ENCODE data around the gene PBXIP1.

PBXIP1 gene

DNA sequence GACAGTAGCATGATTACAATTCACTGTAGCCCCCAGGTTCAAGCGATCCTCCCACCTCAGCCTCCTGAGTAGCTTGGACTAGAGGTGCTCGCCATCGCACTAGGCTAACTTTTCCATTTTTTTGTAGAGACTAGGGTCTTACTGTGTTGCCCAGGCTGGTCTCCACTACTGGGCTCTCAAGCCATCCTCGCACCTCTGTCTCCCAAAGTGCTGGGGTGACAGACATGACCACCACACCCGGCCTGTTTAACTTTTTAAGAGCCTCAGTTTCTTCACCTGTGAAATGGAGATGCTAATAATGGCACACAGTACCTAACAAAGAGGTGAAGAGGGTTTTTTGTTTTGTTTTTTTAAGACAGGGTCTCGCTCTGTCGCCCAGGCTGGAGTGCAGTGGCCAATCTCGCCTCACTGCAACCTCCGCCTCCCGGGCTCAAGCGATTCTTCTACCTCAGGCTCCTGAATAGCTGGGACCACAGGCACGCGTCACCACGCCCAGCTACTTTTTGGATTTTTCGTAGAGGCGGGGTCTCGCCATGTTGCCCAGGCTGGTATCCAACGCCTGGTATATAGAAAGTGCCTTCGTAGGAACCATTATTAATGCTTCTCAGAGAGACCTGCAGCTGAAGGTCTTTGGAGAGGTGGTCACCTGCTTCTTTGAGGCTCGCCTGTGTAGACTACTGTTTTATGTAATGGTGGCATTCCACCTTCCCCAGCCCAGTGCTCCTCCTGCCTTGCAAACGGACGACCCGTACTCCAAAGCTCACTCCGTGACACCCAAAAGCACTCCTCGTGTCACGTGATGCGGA is 19.9 kb downstream of the PBXIP1 start:
- no peaks in the 10 kb centered on the region for H3K36me3 ChIP-seq (ENCODE audit: insufficient read depth, low read length)
- peak overlapping the region; percentile 99 for H3K27ac ChIP-seq
- H3K9me3 ChIP-seq (ENCODE audit: low read depth, low read length): no peaks in the 10 kb centered on the region
- H3K9ac ChIP-seq (ENCODE audit: insufficient read length): peak overlapping the region; percentile 99
- no peak for TF ChIP-seq FOXP2 (optimal IDR thresholded peaks at IDR 0.05; ENCODE audit: control extremely low read depth, extremely low read length, insufficient read depth)
- no peak for TF ChIP-seq POLR2AphosphoS5 (IDR thresholded peaks at IDR 0.05; ENCODE audit: borderline replicate concordance, low read depth, low read length)
- peak overlapping the region; percentile 98 for H3K4me3 ChIP-seq
- DNase-seq (ENCODE audit: low read depth, low spot score): no peak

DNA sequence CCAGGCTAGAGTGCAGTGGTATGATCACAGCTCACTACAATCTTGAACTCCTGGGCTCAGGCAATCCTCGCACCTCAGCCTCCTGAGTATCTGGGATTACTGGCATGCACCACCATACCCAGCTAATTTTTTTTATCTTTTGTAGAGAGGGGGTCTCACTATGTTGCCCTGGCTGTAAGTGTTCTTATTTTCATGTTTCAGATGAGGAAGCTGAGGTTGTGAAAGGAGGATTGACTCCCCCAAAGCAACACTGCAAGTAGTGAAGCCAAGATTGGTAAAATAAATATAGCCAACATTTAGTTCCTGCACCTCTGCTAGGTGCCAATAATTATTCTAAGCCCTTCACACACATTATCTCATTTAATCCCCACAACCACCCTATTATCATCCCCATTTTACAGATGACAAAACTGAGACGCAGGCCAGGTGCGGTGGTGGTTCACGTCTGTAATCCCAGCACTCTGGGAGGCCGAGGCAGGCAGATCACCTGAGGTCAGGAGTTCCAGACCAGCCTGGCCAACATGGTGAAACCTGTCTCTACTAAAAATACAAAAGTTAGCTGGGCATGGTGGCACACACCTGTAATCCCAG is 21.4 kb downstream of the PBXIP1 start:
- Histone ChIP-seq H3K9me3 (ENCODE audit: low read depth, low read length) (no peaks in the 10 kb centered on the region), H3K4me3 (no peak overlapping the region), H3K36me3 (ENCODE audit: insufficient read depth, low read length) (no peaks in the 10 kb centered on the region), H3K9ac (ENCODE audit: insufficient read length) (no peak overlapping the region), H3K27ac (no peak overlapping the region)
- no peak for DNase-seq (ENCODE audit: low read depth, low spot score)
- no peak for TF ChIP-seq POLR2AphosphoS5 (IDR thresholded peaks at IDR 0.05; ENCODE audit: borderline replicate concordance, low read depth, low read length)
- TF ChIP-seq FOXP2 (optimal IDR thresholded peaks at IDR 0.05; ENCODE audit: control extremely low read depth, extremely low read length, insufficient read depth): no peak
- no peak for TF ChIP-seq EZH2 (IDR thresholded peaks at IDR 0.05)

DNA sequence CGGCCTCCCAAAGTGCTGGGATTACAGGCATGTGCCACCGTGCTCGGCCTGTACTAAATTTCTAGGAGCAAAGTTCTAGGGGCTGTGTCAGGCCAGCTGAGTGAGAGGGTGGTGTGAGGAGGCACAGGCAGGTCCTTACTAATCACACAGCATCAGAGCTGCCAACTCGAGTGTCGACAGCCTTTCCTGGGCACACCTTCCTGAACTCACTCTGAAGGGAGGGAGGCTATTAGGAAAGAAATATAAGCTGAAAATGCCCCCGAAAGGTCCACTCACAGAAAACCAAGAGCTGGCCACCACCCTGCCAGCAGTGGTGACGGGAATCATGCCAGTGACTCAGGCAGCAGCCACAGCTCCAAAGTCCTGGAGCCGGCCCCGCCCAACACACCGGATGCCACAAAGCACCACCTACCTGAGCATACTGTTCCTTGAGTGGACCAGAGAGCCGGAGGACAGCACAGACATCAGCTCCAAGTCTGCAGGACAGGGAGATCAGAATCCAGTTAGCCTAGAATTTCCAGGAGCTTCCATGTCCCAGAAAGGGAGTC is 23.9 kb downstream of the PBXIP1 start:
- Histone ChIP-seq H3K9me3 (ENCODE audit: low read depth, low read length) (no peaks in the 10 kb centered on the region), H3K36me3 (ENCODE audit: insufficient read depth, low read length) (peaks cover 10% of the 10 kb centered on the region; the same call in 1 of the 2 replicates)
- no peak for DNase-seq (ENCODE audit: low read depth, low spot score)

DNA sequence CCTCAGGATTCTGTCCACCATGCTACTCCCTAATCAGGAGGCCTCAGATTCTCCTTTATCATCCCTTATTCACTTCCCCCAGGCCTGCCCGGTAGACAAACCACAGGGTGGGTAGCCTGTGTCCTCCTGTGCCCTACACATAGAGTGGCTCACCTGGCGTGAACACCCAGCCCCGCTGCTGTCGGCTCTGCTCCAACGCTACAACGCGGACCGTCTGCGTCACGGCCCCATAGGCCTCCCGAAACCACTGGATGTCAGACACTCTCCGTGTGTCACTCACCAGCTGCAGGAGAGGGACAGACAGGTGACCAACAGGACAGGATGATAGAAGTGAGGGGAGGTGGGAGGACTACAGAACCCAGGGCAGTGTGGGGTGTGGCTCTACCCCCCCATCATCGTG is 29.7 kb downstream of the PBXIP1 start:
- Histone ChIP-seq H3K9me3 (ENCODE audit: low read depth, low read length) (no peaks in the 10 kb centered on the region), H3K9ac (ENCODE audit: insufficient read length) (no peak overlapping the region), H3K4me3 (no peak overlapping the region), H3K27ac (no peak overlapping the region), H3K36me3 (ENCODE audit: insufficient read depth, low read length) (peaks cover 36% of the 10 kb centered on the region; the same call in 1 of the 2 replicates)
- no peak for DNase-seq (ENCODE audit: low read depth, low spot score)
- TF ChIP-seq EZH2 (IDR thresholded peaks at IDR 0.05) (no peak), FOXP2 (optimal IDR thresholded peaks at IDR 0.05; ENCODE audit: control extremely low read depth, extremely low read length, insufficient read depth) (no peak), POLR2AphosphoS5 (IDR thresholded peaks at IDR 0.05; ENCODE audit: borderline replicate concordance, low read depth, low read length) (no peak)

More for the DNA sequence above, 23.9 kb downstream of the PBXIP1 start:
- Histone ChIP-seq H3K4me3 (no peak overlapping the region), H3K9ac (ENCODE audit: insufficient read length) (no peak overlapping the region), H3K27ac (no peak overlapping the region)
- TF ChIP-seq POLR2AphosphoS5 (IDR thresholded peaks at IDR 0.05; ENCODE audit: borderline replicate concordance, low read depth, low read length): no peak
- TF ChIP-seq FOXP2 (optimal IDR thresholded peaks at IDR 0.05; ENCODE audit: control extremely low read depth, extremely low read length, insufficient read depth): no peak
- TF ChIP-seq EZH2 (IDR thresholded peaks at IDR 0.05): no peak

DNA sequence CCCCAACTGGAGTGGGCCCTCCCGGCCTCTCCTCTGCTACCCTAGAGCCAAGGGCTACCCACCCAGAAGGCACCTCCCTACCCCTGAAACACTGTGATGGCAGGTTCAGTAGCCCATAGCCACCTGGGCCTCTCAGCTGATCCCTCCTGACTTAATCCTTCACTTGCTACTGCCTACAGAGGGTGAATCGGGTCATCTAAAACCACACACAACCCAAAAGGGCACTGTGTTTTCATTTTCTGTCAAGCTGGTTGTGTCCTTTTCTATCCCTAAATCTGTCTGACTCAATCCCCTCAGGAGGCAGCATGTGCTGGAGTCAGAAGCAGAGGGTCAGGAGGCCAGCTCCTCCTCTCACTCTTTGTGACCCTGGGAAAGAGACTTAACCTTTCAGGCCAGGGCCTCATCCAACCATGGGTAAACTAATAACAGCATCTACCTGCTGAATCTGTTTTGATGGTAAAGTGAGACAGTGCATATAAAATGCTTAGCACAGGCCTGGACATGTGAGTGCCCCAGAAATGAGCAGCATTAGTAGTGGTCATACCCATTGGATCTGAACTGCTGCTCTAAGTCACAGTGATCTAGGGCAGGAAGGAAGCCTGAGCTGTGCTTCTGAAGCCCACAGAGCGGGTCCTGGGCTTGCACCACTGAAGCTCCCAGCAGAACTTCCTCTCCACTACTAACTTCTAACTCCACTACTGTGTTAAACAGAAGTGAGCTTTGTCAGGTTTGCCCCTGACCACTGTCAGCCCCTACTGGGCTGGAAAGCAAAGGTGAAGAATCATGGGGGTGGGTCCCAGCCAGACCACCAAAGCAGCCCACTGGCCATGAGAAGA is 30.3 kb downstream of the PBXIP1 start:
- Histone ChIP-seq H3K9ac (ENCODE audit: insufficient read length) (no peak overlapping the region), H3K9me3 (ENCODE audit: low read depth, low read length) (no peaks in the 10 kb centered on the region), H3K36me3 (ENCODE audit: insufficient read depth, low read length) (peaks cover 36% of the 10 kb centered on the region; the same call in 1 of the 2 replicates), H3K27ac (no peak overlapping the region), H3K4me3 (no peak overlapping the region)
- TF ChIP-seq EZH2 (IDR thresholded peaks at IDR 0.05) (no peak), FOXP2 (optimal IDR thresholded peaks at IDR 0.05; ENCODE audit: control extremely low read depth, extremely low read length, insufficient read depth) (no peak), POLR2AphosphoS5 (IDR thresholded peaks at IDR 0.05; ENCODE audit: borderline replicate concordance, low read depth, low read length) (no peak)
- DNase-seq (ENCODE audit: low read depth, low spot score): no peak

DNA sequence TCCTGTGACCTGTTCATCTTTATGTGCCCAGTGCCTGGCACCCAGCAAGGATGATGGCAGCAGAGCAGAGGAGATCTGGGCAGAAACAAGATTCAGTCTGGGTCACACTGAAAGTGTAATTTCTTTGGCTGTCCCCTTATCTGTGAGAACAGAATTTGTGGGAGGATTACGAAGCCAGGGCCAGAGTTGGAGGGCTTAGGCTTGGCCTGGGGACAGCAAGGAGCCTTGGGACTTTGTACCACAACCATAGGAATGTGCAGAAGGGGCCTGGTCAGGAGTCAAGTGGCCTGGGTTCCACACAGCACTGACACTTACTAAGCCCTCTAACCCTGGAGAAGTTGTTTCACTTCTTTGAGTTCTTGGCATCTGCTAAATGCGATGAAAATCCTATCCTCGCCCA is 32.2 kb downstream of the PBXIP1 start:
- no peak overlapping the region for H3K27ac ChIP-seq
- no peak for DNase-seq (ENCODE audit: low read depth, low spot score)
- H3K9me3 ChIP-seq (ENCODE audit: low read depth, low read length): no peaks in the 10 kb centered on the region
- TF ChIP-seq POLR2AphosphoS5 (IDR thresholded peaks at IDR 0.05; ENCODE audit: borderline replicate concordance, low read depth, low read length): no peak
- TF ChIP-seq EZH2 (IDR thresholded peaks at IDR 0.05): no peak
- no peak for TF ChIP-seq FOXP2 (optimal IDR thresholded peaks at IDR 0.05; ENCODE audit: control extremely low read depth, extremely low read length, insufficient read depth)
- no peak overlapping the region for H3K9ac ChIP-seq (ENCODE audit: insufficient read length)
- H3K4me3 ChIP-seq: no peak overlapping the region
- H3K36me3 ChIP-seq (ENCODE audit: insufficient read depth, low read length): peaks cover 31% of the 10 kb centered on the region; the same call in 1 of the 2 replicates

DNA sequence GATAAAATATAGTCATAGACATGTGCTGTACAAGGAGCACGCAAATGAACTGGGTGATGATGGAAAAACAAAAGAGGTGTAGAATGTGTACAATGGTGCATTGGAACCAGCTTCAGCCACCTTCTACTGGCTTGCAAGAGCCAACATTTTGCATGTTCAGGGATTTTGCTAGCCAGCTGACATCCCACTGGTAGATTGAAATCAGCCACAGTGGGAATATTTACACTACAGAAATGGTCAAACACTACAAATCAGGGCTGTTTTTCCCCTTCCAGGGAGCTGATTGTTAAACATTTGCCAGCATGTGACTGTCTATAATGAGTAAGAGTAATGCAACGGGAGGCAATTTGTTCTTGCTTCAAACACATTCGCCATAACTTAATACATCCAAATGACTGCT is 42.6 kb downstream of the PBXIP1 start:
- Histone ChIP-seq H3K9me3 (ENCODE audit: low read depth, low read length) (no peaks in the 10 kb centered on the region), H3K27ac (no peak overlapping the region), H3K4me3 (no peak overlapping the region), H3K36me3 (ENCODE audit: insufficient read depth, low read length) (no peaks in the 10 kb centered on the region), H3K9ac (ENCODE audit: insufficient read length) (no peak overlapping the region)
- TF ChIP-seq FOXP2 (optimal IDR thresholded peaks at IDR 0.05; ENCODE audit: control extremely low read depth, extremely low read length, insufficient read depth): no peak
- no peak for TF ChIP-seq POLR2AphosphoS5 (IDR thresholded peaks at IDR 0.05; ENCODE audit: borderline replicate concordance, low read depth, low read length)
- TF ChIP-seq EZH2 (IDR thresholded peaks at IDR 0.05): no peak
- no peak for DNase-seq (ENCODE audit: low read depth, low spot score)

DNA sequence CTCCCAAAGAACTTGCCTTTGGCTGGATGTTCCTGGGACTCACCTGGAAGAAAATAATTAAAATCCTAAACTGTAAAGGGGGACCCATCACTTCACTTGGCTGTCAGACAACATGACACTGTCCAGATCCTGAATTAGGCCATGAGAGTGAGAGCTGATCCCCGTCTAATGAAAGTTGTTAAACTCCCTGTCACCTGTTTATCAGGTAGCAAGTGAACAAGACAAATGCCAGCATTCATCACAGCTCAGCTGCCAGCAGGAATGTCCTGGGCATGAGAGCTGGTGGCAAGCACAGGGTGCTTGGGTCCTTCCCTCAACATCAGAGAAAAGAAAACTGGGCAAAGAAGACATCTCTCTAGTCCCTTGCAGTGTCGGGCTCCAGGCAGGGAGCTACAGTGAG is 43.1 kb downstream of the PBXIP1 start:
- H3K9ac ChIP-seq (ENCODE audit: insufficient read length): no peak overlapping the region
- no peaks in the 10 kb centered on the region for H3K36me3 ChIP-seq (ENCODE audit: insufficient read depth, low read length)
- TF ChIP-seq FOXP2 (optimal IDR thresholded peaks at IDR 0.05; ENCODE audit: control extremely low read depth, extremely low read length, insufficient read depth) (no peak), POLR2AphosphoS5 (IDR thresholded peaks at IDR 0.05; ENCODE audit: borderline replicate concordance, low read depth, low read length) (no peak), EZH2 (IDR thresholded peaks at IDR 0.05) (no peak)
- H3K4me3 ChIP-seq: no peak overlapping the region
- H3K9me3 ChIP-seq (ENCODE audit: low read depth, low read length): no peaks in the 10 kb centered on the region
- DNase-seq (ENCODE audit: low read depth, low spot score): no peak
- H3K27ac ChIP-seq: no peak overlapping the region
